Measurements from ENCODE around the gene NARS2.

DNA sequence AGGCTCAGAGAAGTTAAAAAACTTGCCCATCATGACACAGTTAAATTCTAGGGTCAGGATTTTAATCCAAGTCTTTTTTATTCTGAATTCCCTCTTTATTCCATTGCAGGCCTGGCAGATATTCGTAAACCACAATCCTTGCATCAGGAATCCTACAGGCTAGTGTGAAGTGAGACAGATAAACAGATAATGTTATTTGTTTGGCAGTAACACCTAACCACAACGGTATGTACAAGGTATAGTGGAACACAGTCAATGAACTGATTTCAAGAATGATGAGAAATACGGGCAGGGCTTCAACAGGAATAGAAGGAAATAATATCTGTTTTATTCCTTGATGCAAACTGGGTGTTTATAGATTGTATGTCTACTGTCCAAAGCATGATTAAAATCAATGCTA is 32.0 kb upstream of the NARS2 start:
- TF ChIP-seq, protein P1, sequence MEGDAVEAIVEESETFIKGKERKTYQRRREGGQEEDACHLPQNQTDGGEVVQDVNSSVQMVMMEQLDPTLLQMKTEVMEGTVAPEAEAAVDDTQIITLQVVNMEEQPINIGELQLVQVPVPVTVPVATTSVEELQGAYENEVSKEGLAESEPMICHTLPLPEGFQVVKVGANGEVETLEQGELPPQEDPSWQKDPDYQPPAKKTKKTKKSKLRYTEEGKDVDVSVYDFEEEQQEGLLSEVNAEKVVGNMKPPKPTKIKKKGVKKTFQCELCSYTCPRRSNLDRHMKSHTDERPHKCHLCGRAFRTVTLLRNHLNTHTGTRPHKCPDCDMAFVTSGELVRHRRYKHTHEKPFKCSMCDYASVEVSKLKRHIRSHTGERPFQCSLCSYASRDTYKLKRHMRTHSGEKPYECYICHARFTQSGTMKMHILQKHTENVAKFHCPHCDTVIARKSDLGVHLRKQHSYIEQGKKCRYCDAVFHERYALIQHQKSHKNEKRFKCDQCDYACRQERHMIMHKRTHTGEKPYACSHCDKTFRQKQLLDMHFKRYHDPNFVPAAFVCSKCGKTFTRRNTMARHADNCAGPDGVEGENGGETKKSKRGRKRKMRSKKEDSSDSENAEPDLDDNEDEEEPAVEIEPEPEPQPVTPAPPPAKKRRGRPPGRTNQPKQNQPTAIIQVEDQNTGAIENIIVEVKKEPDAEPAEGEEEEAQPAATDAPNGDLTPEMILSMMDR (conservative IDR thresholded peaks at IDR 0.05): no peak
- no peak for TF ChIP-seq ZFX (IDR thresholded peaks at IDR 0.05)

Measured in C4-2B (cell line).